C1 segment of cervical spinal cord (tissue), 14 donors: Measurements from ENCODE around the gene XRCC6.
"Not testable (repeated sequence)": the region's sequence is repeated elsewhere in the genome, so short reads cannot be mapped to it uniquely, and the experiment has no call there.

Experiments
- DNase-seq, 14 donors: peaks; one replicate each; lab custom pipeline; 2025; lab: John Stamatoyannopoulos, UW

Gene XRCC6

GRCh38 chr22:41650229-41650628 is 29.1 kb downstream of the XRCC6 start:
- DNase-seq, result no peak

- DNase-seq, result no peak
Observed at GRCh38 chr22:41650821-41651220, 29.7 kb downstream of the XRCC6 start.

GRCh38 chr22:41654322-41654721 is 33.2 kb downstream of the XRCC6 start:
- no peak for DNase-seq

- no peak for DNase-seq
Observed at GRCh38 chr22:41656556-41656955, 35.5 kb downstream of the XRCC6 start.

- DNase-seq, result no peak
Observed at GRCh38 chr22:41657709-41658108, 36.6 kb downstream of the XRCC6 start.

- no peak for DNase-seq
Observed at GRCh38 chr22:41658869-41659268, 37.8 kb downstream of the XRCC6 start.

- DNase-seq, result no peak
Observed at GRCh38 chr22:41659941-41660340, 38.8 kb downstream of the XRCC6 start.

- DNase-seq, result no peak
Observed at GRCh38 chr22:41660416-41660815, 39.3 kb downstream of the XRCC6 start.

GRCh38 chr22:41661088-41661487 is 40.0 kb downstream of the XRCC6 start:
- DNase-seq, result no peak

GRCh38 chr22:41661713-41662112 is 40.6 kb downstream of the XRCC6 start:
- no peak for DNase-seq

GRCh38 chr22:41663594-41663993 is 42.5 kb downstream of the XRCC6 start:
- not testable (repeated sequence) for DNase-seq

- DNase-seq, result no peak
Observed at GRCh38 chr22:41664490-41664889, 43.4 kb downstream of the XRCC6 start.

- DNase-seq, result no peak
Observed at GRCh38 chr22:41664951-41665350, 43.9 kb downstream of the XRCC6 start.

GRCh38 chr22:41668971-41669911 is 48.1 kb downstream of the XRCC6 start:
- no peak for DNase-seq

GRCh38 chr22:41672096-41672495 is 51.0 kb downstream of the XRCC6 start:
- not testable (repeated sequence) for DNase-seq

GRCh38 chr22:41672780-41673509 is 51.9 kb downstream of the XRCC6 start:
- no peak for DNase-seq

- DNase-seq, result no peak
Observed at GRCh38 chr22:41674846-41675340, 53.8 kb downstream of the XRCC6 start.

GRCh38 chr22:41676134-41676533 is 55.0 kb downstream of the XRCC6 start:
- no peak for DNase-seq

- DNase-seq, result no peak
Observed at GRCh38 chr22:41681616-41682015, 60.5 kb downstream of the XRCC6 start.

GRCh38 chr22:41682033-41682807 is 61.1 kb downstream of the XRCC6 start:
- peak; percentile 7 to 81 (median 70) for DNase-seq

GRCh38 chr22:41683052-41683451 is 62.0 kb downstream of the XRCC6 start:
- no peak for DNase-seq

GRCh38 chr22:41683616-41684015 is 62.5 kb downstream of the XRCC6 start:
- DNase-seq, result no peak
